Lower leg skin (tissue), 4 donors: ENCODE results near the gene RAB5A. TPM values are rescaled to one million over a fixed set of nuclear protein-coding genes. Genes with fewer than 3 reads are reported as not detected.
"Not testable (repeated sequence)": the region's sequence is repeated elsewhere in the genome, so short reads cannot be mapped to it uniquely, and the experiment has no call there.

Experiments used
- DNase-seq, 2 donors: peaks; one replicate each; pipeline ENCODE4 v3.0.0-alpha.2; 2019; ENCODE audit warnings: low spot score in 2 of 2
- H3K4me3 ChIP-seq: fragments of 200-600 bp; sonication (generic); 2 replicates; pipeline ENCODE4 v1.5.1; 2017; ENCODE audit warnings: mild to moderate bottlenecking, low read depth; ENCODE audit not compliant: poor library complexity, severe bottlenecking
- CTCF ChIP-seq, 3 donors: fragments of 450-650 bp; IDR thresholded peaks; one replicate each; pipeline ENCODE4 v1.5.1; 2016; ENCODE audit warnings: antibody characterized with exemption in 3 of 3, mild to moderate bottlenecking in 3 of 3, moderate library complexity in 2 of 3
- POLR2A ChIP-seq, 2 donors: fragments of 450-650 bp; IDR thresholded peaks; one replicate each; pipeline ENCODE4 v1.6.1; 2016 to 2017; ENCODE audit warnings: antibody characterized with exemption in 2 of 2, mild to moderate bottlenecking in 1 of 2, moderate library complexity in 1 of 2
- WGBS, 2 donors: methylation state at CpG; one replicate each; pipeline ENCODE4 v1.1.5; 2018; 5-methylcytosine and 5-hydroxymethylcytosine counted together
- intact Hi-C: fragments of 100-400 bp; cut with DNase I; formaldehyde crosslinking; loops from one replicate; pipeline ENCODE4 v1.15.0; 2023; ENCODE audit warnings: low total_unique reads
- total RNA-seq, 4 donors: library from RNA; depleted of rRNA; stranded (reverse); fragments of >200 nt; gene quantifications; one replicate each; pipeline ENCODE4 v1.1.0, GENCODE V29; 2016

RAB5A gene
- total RNA-seq, 4 donors from 2014 or later = 110 to 168 (median 119) TPM

- intact Hi-C loops = no loop called here
- no peak overlapping the region for H3K4me3 ChIP-seq
- TF ChIP-seq CTCF (IDR thresholded peaks at IDR 0.05) = no peak
- TF ChIP-seq POLR2A (IDR thresholded peaks at IDR 0.05) = no peak
- WGBS, 2 donors = 66 to 89% methylated on average over 4 of the region's 4 CpGs
- DNase-seq = no peak
Observed at GRCh38 chr3:19967812-19968211, 20.9 kb downstream of the RAB5A start.

GRCh38 chr3:19970327-19970726, 23.4 kb downstream of the RAB5A start:
- 93 to 95% methylated on average over 8 of the region's 8 CpGs for WGBS, 2 donors
- TF ChIP-seq POLR2A (IDR thresholded peaks at IDR 0.05) (no peak), CTCF (IDR thresholded peaks at IDR 0.05) (no peak)
- H3K4me3 ChIP-seq = no peak overlapping the region
- intact Hi-C loops = no loop called here
- DNase-seq = no peak

GRCh38 chr3:19972054-19972453, 25.2 kb downstream of the RAB5A start:
- whole genome bisulfite sequencing, 2 donors = 39 to 42% methylated on average over 3 of the region's 3 CpGs
- H3K4me3 ChIP-seq = no peak overlapping the region
- no peak for DNase-seq
- intact Hi-C loops = no loop called here
- TF ChIP-seq CTCF (IDR thresholded peaks at IDR 0.05) (no peak), POLR2A (IDR thresholded peaks at IDR 0.05) (no peak)

GRCh38 chr3:19988904-19989303, 42.0 kb downstream of the RAB5A start:
- 94 to 96% methylated on average over 8 of the region's 8 CpGs for WGBS, 2 donors
- intact Hi-C loops, H3K4me3 ChIP-seq, DNase-seq: not testable (repeated sequence)

GRCh38 chr3:19994796-19995195, 47.9 kb downstream of the RAB5A start:
- TF ChIP-seq CTCF (IDR thresholded peaks at IDR 0.05) = no peak
- TF ChIP-seq POLR2A (IDR thresholded peaks at IDR 0.05) = no peak
- H3K4me3 ChIP-seq = no peak overlapping the region
- no peak for DNase-seq
- intact Hi-C loops = no loop called here
- WGBS, 2 donors = 82 to 83% methylated on average over 2 of the region's 2 CpGs

GRCh38 chr3:19997502-19997901, 50.6 kb downstream of the RAB5A start:
- no peak overlapping the region for H3K4me3 ChIP-seq
- DNase-seq = no peak
- TF ChIP-seq POLR2A (IDR thresholded peaks at IDR 0.05) (no peak), CTCF (IDR thresholded peaks at IDR 0.05) (no peak)
- WGBS, 2 donors = 87 to 92% methylated on average over 4 of the region's 4 CpGs
- intact Hi-C loops = no loop called here
